Measurements from ENCODE around the gene CRISP3. TPM values are rescaled to one million over a fixed set of nuclear protein-coding genes. Genes with fewer than 3 reads are reported as not detected.

Gene CRISP3, protein sequence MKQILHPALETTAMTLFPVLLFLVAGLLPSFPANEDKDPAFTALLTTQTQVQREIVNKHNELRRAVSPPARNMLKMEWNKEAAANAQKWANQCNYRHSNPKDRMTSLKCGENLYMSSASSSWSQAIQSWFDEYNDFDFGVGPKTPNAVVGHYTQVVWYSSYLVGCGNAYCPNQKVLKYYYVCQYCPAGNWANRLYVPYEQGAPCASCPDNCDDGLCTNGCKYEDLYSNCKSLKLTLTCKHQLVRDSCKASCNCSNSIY
- total RNA-seq: 1 to 10 TPM in 1 of 2 donors, under 1 TPM in 1; 0.99 to 6.0 TPM

DNA sequence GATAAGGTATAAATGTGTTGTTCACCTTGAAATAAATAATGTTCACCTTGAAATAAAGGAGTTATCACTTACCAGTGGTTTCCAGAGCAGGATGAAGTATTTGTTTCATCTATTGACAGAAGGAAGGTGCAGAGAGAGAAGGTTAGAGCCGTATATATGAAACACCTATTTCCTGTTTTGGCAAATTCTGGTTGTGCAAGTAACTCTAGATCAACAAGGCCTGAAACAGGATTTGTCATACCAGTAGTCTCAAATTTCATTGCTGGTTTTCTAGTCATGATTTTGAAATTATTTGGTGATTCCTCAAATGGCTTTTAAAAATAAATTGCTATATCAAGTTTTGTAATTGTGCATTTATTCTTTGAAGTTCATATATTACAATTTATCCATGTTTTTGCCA, at the start of gene CRISP3:
TSS of gene CRISP3 (minus strand) at position 130 of the 400 bp plus-strand sequence. CDS start at position 109, 21 bp downstream.
- no peak for ATAC-seq
- 23 to 31% methylated on average over 1 of the region's 1 CpG for WGBS, 2 donors
- no peaks in the 10 kb centered on the region for H3K27me3 ChIP-seq
- H3K4me3 ChIP-seq: no peak within 1 kb of the TSS
- TF ChIP-seq, protein P1, sequence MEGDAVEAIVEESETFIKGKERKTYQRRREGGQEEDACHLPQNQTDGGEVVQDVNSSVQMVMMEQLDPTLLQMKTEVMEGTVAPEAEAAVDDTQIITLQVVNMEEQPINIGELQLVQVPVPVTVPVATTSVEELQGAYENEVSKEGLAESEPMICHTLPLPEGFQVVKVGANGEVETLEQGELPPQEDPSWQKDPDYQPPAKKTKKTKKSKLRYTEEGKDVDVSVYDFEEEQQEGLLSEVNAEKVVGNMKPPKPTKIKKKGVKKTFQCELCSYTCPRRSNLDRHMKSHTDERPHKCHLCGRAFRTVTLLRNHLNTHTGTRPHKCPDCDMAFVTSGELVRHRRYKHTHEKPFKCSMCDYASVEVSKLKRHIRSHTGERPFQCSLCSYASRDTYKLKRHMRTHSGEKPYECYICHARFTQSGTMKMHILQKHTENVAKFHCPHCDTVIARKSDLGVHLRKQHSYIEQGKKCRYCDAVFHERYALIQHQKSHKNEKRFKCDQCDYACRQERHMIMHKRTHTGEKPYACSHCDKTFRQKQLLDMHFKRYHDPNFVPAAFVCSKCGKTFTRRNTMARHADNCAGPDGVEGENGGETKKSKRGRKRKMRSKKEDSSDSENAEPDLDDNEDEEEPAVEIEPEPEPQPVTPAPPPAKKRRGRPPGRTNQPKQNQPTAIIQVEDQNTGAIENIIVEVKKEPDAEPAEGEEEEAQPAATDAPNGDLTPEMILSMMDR (IDR thresholded peaks at IDR 0.05): no peak
- no peak for TF ChIP-seq POLR2A (IDR thresholded peaks at IDR 0.05)
- H3K9me3 ChIP-seq: no peaks in the 10 kb centered on the region
- no peak within 1 kb of the TSS for H3K27ac ChIP-seq
- intact Hi-C loops (cut with DNase I): no loop called here
- no peaks in the 10 kb centered on the region for H3K4me1 ChIP-seq
- no peaks in the 10 kb centered on the region for H3K36me3 ChIP-seq (replicated peaks in 1 of 2; ENCODE audit: insufficient read depth in 1 of 2, low read depth in 2 of 2)
- no peak for DNase-seq

DNA sequence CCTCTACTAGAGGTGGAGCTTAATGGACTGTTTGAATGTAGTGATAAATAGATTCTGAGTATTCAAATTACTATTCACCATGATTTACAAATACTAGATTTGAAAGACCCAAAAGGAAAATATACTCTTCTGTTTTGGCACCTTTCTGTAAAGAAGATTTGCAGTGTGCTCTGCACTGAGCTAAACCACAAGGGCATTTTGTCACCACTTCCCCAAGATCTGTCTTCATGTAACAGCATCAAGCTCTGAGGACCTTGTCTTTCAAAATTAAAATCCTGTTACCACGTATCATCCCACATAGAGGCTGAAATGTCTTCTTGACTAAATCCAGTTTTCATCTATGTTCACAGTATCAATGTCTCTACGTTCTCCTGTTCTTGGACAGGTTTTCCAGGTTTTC, 46.2 kb upstream of the CRISP3 start:
- DNase-seq (no peak), ATAC-seq (no peak)
- Histone ChIP-seq H3K36me3 (replicated peaks in 1 of 2; ENCODE audit: insufficient read depth in 1 of 2, low read depth in 2 of 2) (no peaks in the 10 kb centered on the region), H3K27ac (no peak overlapping the region), H3K4me1 (no peaks in the 10 kb centered on the region), H3K9me3 (no peaks in the 10 kb centered on the region), H3K27me3 (no peaks in the 10 kb centered on the region), H3K4me3 (no peak overlapping the region)
- intact Hi-C loops (cut with DNase I): no loop called here
- WGBS, 2 donors: 56 to 67% methylated on average over 2 of the region's 2 CpGs
- TF ChIP-seq, protein P1 (IDR thresholded peaks at IDR 0.05): no peak
- TF ChIP-seq POLR2A (IDR thresholded peaks at IDR 0.05): no peak

DNA sequence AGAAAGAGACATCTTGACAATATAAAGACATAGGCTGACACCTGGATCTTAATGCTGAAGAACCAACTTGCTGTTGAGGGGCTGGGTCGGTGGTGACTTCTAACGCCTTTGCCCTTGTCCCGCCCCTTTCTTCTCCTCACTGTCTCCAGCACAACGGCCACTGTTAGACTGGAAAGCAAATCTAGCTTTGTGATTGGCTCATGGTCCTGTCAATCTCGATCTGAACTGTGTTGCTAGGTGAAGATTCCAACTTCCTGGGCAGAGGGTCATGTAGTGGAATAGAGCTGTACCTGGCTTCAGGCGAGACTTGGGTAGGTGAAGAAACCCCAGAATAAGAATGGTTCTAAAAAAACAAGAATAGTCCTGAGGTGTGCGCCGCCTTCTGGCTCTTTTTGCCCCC, 43.0 kb upstream of the CRISP3 start, which contains the start of gene PGK2:
TSS of gene PGK2 (minus strand) at position 110 of the 400 bp plus-strand sequence. CDS start at position 12, 98 bp downstream.
- DNase-seq: no peak
- ATAC-seq: no peak
- H3K27ac ChIP-seq: no peak within 1 kb of the TSS
- no peaks in the 10 kb centered on the region for H3K27me3 ChIP-seq
- WGBS, 2 donors: 80 to 83% methylated on average over 8 of the region's 8 CpGs
- no peaks in the 10 kb centered on the region for H3K4me1 ChIP-seq
- no peak for TF ChIP-seq POLR2A (IDR thresholded peaks at IDR 0.05)
- TF ChIP-seq, protein P1 (IDR thresholded peaks at IDR 0.05): no peak
- no peaks in the 10 kb centered on the region for H3K36me3 ChIP-seq (replicated peaks in 1 of 2; ENCODE audit: insufficient read depth in 1 of 2, low read depth in 2 of 2)
- no peaks in the 10 kb centered on the region for H3K9me3 ChIP-seq
- intact Hi-C loops (cut with DNase I): no loop called here
- no peak within 1 kb of the TSS for H3K4me3 ChIP-seq

DNA sequence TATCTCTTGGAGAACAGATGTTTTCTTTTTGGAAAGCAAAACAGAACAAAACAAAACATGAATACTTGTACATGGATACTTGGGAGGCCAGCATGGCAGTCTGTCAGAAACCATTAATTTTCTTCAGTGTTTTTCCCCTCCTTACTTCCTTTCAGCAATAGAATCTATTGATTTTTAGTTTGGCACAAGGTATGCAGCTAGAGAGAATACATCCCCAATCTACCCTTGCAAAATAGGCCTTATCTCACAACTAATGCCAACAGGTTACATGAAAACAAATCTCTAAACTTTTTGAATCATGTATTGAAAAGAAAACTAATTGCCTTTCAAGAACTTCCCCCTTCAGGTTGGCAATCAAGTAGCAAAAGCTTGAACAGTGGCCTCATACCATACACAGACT, 40.1 kb upstream of the CRISP3 start:
- Histone ChIP-seq H3K27me3 (no peaks in the 10 kb centered on the region), H3K4me3 (no peak overlapping the region), H3K27ac (peak overlapping the region in 2 of 4 donors; percentile 32 to 56), H3K9me3 (no peaks in the 10 kb centered on the region), H3K36me3 (replicated peaks in 1 of 2; ENCODE audit: insufficient read depth in 1 of 2, low read depth in 2 of 2) (no peaks in the 10 kb centered on the region), H3K4me1 (no peaks in the 10 kb centered on the region)
- TF ChIP-seq POLR2A (IDR thresholded peaks at IDR 0.05): no peak
- TF ChIP-seq, protein P1 (IDR thresholded peaks at IDR 0.05): no peak
- intact Hi-C loops (cut with DNase I): no loop called here
- DNase-seq (no peak), ATAC-seq (peak; percentile 47)

DNA sequence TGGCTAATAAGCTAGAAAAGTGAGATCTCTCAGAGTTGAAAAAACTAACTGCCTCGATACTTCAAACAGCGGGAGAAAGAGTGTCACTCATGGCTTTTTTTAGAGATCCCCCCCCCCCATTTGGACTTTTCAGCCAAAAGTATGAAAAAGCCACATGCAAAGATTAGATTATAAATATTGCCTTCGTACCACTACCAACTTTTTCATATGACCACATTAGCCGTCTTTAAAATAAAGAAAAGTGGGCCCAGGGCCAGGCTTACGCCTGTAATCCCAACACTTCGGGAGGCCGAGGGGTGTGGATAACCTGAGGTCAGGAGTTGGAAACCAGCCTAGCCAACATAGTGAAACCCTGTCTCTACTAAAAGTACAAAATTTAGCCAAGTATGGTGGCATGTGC, 38.5 kb upstream of the CRISP3 start:
- intact Hi-C loops (cut with DNase I): no loop called here
- Histone ChIP-seq H3K36me3 (replicated peaks in 1 of 2; ENCODE audit: insufficient read depth in 1 of 2, low read depth in 2 of 2) (no peaks in the 10 kb centered on the region), H3K27ac (no peak overlapping the region), H3K9me3 (no peaks in the 10 kb centered on the region), H3K27me3 (no peaks in the 10 kb centered on the region), H3K4me1 (no peaks in the 10 kb centered on the region), H3K4me3 (no peak overlapping the region)
- DNase-seq (no peak), ATAC-seq (no peak)
- TF ChIP-seq, protein P1 (IDR thresholded peaks at IDR 0.05): no peak
- no peak for TF ChIP-seq POLR2A (IDR thresholded peaks at IDR 0.05)
- 86 to 91% methylated on average over 7 of the region's 7 CpGs for WGBS, 2 donors
